IgD-negative memory B cell (primary cell): ENCODE results near the gene MXD1. TPM values are rescaled to one million over a fixed set of nuclear protein-coding genes. Genes with fewer than 3 reads are reported as not detected.
"Not testable (repeated sequence)": the region's sequence is repeated elsewhere in the genome, so short reads cannot be mapped to it uniquely, and the experiment has no call there.

Experiments used
- H3K27ac Mint-ChIP-seq, 3 donors: one replicate each; pipeline ENCODE4 v1.8.0; 2020 to 2022; ENCODE audit warnings: mild to moderate bottlenecking in 3 of 3, mixed read lengths in 3 of 3, moderate library complexity in 1 of 3
- H3K27me3 Mint-ChIP-seq: one replicate; pipeline ENCODE4 v1.8.0; 2021; ENCODE audit warnings: mixed read lengths
- H3K36me3 Mint-ChIP-seq: one replicate; pipeline ENCODE4 v1.8.0; 2020; ENCODE audit warnings: mild to moderate bottlenecking, mixed read lengths
- H3K4me1 Mint-ChIP-seq, 3 donors: one replicate each; pipeline ENCODE4 v1.8.0; 2020 to 2022; ENCODE audit warnings: mixed read lengths in 3 of 3, mild to moderate bottlenecking in 1 of 3
- H3K4me3 Mint-ChIP-seq, 4 donors: one replicate each; pipeline ENCODE4 v1.8.0; 2020 to 2022; ENCODE audit warnings: mild to moderate bottlenecking in 4 of 4, mixed read lengths in 4 of 4, moderate library complexity in 3 of 4
- H3K9me3 Mint-ChIP-seq, 3 donors: one replicate each; pipeline ENCODE4 v1.8.0; 2020 to 2021; ENCODE audit warnings: mixed read lengths in 3 of 3, mild to moderate bottlenecking in 1 of 3
- polyA plus RNA-seq: library from polyadenylated mRNA; unstranded; fragments of 300-500 nt; fragmentation: Illumina TruSeq; gene quantifications from one replicate; pipeline ENCODE4 v1.2.3, GENCODE V29; 2021

The MXD1 gene, protein sequence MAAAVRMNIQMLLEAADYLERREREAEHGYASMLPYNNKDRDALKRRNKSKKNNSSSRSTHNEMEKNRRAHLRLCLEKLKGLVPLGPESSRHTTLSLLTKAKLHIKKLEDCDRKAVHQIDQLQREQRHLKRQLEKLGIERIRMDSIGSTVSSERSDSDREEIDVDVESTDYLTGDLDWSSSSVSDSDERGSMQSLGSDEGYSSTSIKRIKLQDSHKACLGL
- polyA plus RNA-seq = 6.8 TPM

GRCh38 chr2:69914950-69915945 is at the start of gene MXD1:
Gene MXD1 (plus strand): TSS chr2:69915109. CDS start chr2:69915331, 222 bp downstream.
- Mint-ChIP-seq H3K4me3 (peak within 1 kb of the TSS; percentile 84 to 92 (median 88)), H3K9me3 (no peaks in the 10 kb centered on the region), H3K4me1 (peaks cover 6 to 35% (median 29%) of the 10 kb centered on the region in 3 donors), H3K27ac (peak within 1 kb of the TSS; percentile 74 to 94 (median 89)), H3K36me3 (no peaks in the 10 kb centered on the region), H3K27me3 (no peaks in the 10 kb centered on the region)

DNA sequence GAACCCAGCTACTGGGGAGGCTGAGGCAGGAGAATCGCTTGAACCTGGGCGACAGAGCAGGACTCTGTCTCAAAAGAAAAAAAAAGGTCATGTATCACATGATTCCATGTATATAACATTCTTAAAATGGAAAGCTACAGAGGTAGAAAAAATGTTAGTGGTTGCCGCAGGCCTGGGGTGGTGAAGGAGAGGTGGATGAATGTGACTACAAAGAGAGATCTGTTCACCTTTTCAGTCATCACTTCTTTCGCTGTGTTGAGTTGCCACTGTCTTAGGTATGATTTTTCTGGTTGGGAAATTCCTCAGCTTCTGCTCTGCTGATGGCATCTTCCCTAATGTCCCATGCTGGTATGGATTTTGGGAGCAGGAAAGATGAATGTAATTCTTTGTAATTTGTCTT is 26.5 kb upstream of the MXD1 start:
- Mint-ChIP-seq H3K36me3 (peaks cover 2% of the 10 kb centered on the region), H3K4me3 (no peak overlapping the region), H3K27me3 (no peaks in the 10 kb centered on the region), H3K27ac (peak overlapping the region in 1 of 3 donors; percentile 42), H3K4me1 (peaks cover 2 to 9% (median 3%) of the 10 kb centered on the region in 3 donors), H3K9me3 (peaks cover 0 to 6% (median 4%) of the 10 kb centered on the region in 3 donors)

DNA sequence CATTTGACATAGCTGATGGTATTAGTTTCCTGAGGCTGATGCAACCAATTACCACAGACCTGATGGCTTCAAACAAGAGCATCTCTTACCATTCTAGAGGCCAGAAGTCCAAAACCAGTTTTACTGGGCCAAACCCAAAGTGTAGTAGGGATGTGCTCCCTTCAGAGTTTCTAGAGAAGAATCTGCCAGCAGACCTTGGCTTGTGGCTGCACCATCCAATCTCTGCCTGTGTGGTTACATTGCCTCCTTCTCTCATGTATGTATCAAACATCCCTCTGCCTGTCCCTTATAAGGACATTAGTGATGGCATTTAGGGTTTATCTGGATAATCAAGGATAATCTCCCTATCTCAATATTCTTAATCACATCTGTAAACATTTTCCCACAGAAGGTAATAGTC is 25.6 kb upstream of the MXD1 start:
- Mint-ChIP-seq H3K27me3 (no peaks in the 10 kb centered on the region), H3K36me3 (peaks cover 2% of the 10 kb centered on the region), H3K4me1 (peaks cover 4 to 11% (median 11%) of the 10 kb centered on the region in 3 donors), H3K27ac (no peak overlapping the region), H3K9me3 (peaks cover 0 to 6% (median 4%) of the 10 kb centered on the region in 3 donors), H3K4me3 (no peak overlapping the region)

- no peak overlapping the region for H3K4me3 Mint-ChIP-seq
- no peak overlapping the region for H3K27ac Mint-ChIP-seq
- H3K4me1 Mint-ChIP-seq = peaks cover 4 to 17% (median 12%) of the 10 kb centered on the region in 3 donors
- no peaks in the 10 kb centered on the region for H3K27me3 Mint-ChIP-seq
- H3K9me3 Mint-ChIP-seq = peaks cover 0 to 6% (median 4%) of the 10 kb centered on the region in 3 donors
- H3K36me3 Mint-ChIP-seq = peaks cover 2% of the 10 kb centered on the region
These were observed 24.0 kb upstream of the MXD1 start for GRCh38 chr2:69890881-69891280.

DNA sequence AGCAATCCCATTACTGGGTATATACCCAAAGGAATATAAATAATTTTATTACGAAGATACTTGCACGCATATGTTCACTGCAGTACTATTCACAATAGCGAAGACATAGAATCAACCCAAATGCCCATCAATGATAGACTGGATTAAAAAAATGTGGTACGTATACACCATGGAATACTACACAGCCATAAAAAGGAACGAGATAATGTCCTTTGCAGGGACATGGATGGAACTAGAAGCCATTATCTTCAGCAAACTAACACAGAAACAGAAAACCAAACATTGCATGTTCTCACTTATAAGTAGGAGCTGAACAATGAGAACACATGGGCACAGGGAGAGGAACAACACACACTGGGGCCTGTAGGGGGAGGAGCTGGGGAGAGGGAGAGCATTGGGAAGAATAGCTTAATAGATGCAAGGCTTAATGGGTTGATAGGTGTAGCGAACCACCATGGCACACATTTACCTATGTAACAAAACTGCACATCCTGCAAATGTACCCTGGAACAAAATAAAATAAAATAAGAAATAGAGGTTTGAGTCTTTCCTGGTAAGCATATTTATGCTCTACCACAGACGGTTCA is 22.0 kb upstream of the MXD1 start:
- H3K36me3 Mint-ChIP-seq, H3K9me3 Mint-ChIP-seq, H3K27me3 Mint-ChIP-seq: not testable (repeated sequence)
- Mint-ChIP-seq H3K4me3 (peak overlapping the region; percentile 98 to 100 (median 100)), H3K27ac (peak overlapping the region; percentile 47 to 99 (median 98)), H3K4me1 (peaks cover 6 to 26% (median 22%) of the 10 kb centered on the region in 3 donors)

- Mint-ChIP-seq H3K4me3 (peak within 1 kb of the TSS; percentile 98 to 100 (median 100)), H3K27ac (peak within 1 kb of the TSS; percentile 96 to 99 (median 98)), H3K9me3 (peaks cover 0 to 6% (median 4%) of the 10 kb centered on the region in 3 donors), H3K27me3 (no peaks in the 10 kb centered on the region), H3K4me1 (peaks cover 8 to 29% (median 23%) of the 10 kb centered on the region in 3 donors), H3K36me3 (peaks cover 3% of the 10 kb centered on the region)
These were observed 21.0 kb upstream of the MXD1 start, which contains the start of gene SNRNP27 for GRCh38 chr2:69893684-69894551. Gene SNRNP27 (plus strand): TSS chr2:69893956. CDS start chr2:69893985, 29 bp downstream.

DNA sequence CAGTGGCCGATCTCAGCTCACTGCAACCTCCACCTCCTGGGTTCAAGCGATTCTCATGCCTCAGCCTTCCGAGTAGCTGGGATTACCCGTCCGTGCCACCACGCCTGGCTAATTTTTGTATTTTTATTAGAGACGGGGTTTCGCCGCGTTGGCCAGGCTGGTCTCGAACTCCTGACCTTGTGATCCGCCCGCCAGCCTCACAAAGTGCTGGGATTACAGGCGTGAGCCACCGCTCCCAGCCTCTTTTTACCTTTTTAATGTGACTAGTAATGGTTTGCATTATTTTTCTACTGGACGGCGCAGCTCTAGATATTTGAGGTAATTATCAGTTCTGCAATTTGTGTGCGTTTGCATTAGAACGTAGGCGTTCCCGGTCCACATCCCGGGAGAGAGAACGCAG is 20.2 kb upstream of the MXD1 start:
- not testable (repeated sequence) for H3K36me3 Mint-ChIP-seq, H3K27me3 Mint-ChIP-seq, H3K9me3 Mint-ChIP-seq
- H3K4me3 Mint-ChIP-seq = peak overlapping the region; percentile 85 to 100 (median 99)
- H3K27ac Mint-ChIP-seq = peak overlapping the region in 1 of 3 donors; percentile 99
- H3K4me1 Mint-ChIP-seq = peaks cover 8 to 29% (median 23%) of the 10 kb centered on the region in 3 donors

DNA sequence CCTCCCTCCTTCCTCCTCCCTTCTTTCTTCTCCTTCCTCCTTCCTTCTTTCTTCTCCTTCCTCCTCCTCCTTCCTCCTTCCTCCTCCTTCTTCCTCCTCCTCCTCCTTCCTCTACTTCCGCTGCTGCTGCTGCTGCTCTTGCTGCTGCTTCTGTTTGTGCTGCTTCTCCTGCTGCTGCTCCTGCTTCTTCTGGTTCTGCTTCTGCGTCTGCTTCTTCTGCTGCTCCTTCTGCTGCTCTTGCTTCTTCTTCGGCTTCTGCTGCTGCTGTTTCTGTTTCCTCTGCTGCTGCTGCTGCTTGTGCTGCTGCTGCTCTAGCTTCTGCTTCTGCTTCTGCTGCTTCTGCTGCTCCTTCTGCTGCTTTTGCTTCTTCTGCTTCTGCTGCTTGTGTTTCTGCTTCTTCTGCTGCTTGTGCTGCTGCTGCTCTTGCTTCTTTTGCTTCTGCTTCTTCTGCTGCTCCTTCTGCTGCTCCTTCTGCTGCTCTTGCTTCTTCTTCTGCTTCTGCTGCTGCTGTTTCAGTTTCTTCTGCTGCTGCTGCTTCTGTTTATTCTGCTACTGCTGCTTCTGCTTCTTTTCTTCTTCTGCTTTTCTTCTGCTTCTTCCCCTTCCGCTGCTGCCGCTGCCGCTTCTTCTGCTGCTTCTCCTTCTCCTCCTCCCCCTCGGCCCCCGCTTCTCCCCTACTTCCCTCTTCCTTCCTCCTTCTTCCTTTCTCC is 12.5 kb upstream of the MXD1 start:
- Mint-ChIP-seq H3K27ac (peak overlapping the region; percentile 44 to 86 (median 82)), H3K27me3 (no peaks in the 10 kb centered on the region), H3K9me3 (no peaks in the 10 kb centered on the region), H3K4me3 (peak overlapping the region; percentile 57 to 93 (median 83)), H3K4me1 (peaks cover 20 to 32% (median 24%) of the 10 kb centered on the region in 3 donors), H3K36me3 (peaks cover 6% of the 10 kb centered on the region)

DNA sequence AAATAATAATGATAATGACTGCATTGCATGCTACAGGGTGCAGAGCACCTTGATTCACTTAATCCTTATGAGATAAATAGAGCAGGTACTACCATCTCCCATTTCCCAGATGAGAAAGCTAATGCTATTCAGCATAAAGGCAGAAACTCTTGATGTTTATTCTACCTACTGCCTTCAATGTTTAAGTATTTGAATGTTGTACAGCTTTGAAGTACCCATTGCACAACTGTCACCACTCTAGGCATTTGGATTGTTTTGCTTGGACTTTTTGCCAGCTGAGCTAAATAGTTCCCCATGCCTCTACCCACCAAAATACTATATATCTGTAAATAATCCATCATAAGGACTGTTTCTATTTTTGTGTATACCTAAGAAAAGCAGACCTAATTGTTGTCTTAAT is 7.7 kb upstream of the MXD1 start:
- no peak overlapping the region for H3K4me3 Mint-ChIP-seq
- no peak overlapping the region for H3K27ac Mint-ChIP-seq
- H3K9me3 Mint-ChIP-seq = no peaks in the 10 kb centered on the region
- peaks cover 6% of the 10 kb centered on the region for H3K36me3 Mint-ChIP-seq
- H3K27me3 Mint-ChIP-seq = no peaks in the 10 kb centered on the region
- H3K4me1 Mint-ChIP-seq = peaks cover 10 to 21% (median 14%) of the 10 kb centered on the region in 3 donors

GRCh38 chr2:69911985-69912563 is 2.8 kb upstream of the MXD1 start:
- Mint-ChIP-seq H3K36me3 (peaks cover 2% of the 10 kb centered on the region), H3K4me1 (peaks cover 2 to 19% (median 18%) of the 10 kb centered on the region in 3 donors), H3K27ac (peak overlapping the region; percentile 55 to 85 (median 72)), H3K27me3 (no peaks in the 10 kb centered on the region), H3K4me3 (peak overlapping the region in 2 of 4 donors; percentile 22 to 65), H3K9me3 (no peaks in the 10 kb centered on the region)

DNA sequence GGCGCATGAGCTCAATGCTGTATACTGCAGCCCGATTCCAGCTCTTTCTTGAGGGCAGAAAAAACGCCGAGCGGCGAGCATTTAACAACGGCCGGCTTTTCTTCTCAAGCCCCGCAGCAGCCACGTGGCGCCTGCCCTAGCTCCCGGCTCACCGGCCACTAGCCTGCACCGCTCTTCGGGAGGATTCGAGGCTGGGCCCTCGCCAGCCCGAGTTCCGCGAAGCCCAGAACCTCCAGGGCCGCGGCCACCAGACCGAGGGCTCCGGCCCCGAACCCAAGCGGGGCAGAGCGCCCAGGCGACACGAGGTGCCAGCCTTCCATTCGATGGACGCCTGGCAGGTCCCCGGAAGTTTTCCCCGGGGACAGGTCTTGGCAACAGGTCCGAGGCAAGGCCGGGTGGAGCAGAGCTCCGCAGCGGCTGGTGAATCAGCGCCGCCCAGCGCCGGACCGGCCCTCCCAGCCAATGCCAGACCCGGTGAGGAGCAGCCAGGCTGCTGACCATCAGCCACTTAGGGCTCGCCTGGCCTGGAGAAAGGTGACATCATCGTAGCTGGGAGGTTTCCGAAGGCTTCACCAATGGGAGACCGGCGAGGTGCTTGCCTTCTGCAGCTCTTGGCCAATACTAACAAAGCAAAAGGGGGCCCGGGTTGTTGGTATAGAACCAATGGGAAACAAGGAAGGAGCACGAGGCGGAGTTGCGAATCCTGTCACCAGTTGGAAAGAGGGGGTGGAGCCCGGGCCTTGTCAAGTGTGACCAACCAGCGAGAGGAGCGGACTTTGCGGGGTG is 552 bp upstream of the MXD1 start:
- Mint-ChIP-seq H3K27me3 (no peaks in the 10 kb centered on the region), H3K36me3 (no peaks in the 10 kb centered on the region), H3K27ac (peak overlapping the region; percentile 72 to 94 (median 89)), H3K4me1 (peaks cover 6 to 35% (median 29%) of the 10 kb centered on the region in 3 donors), H3K4me3 (peak overlapping the region; percentile 84 to 90 (median 86)), H3K9me3 (no peaks in the 10 kb centered on the region)

DNA sequence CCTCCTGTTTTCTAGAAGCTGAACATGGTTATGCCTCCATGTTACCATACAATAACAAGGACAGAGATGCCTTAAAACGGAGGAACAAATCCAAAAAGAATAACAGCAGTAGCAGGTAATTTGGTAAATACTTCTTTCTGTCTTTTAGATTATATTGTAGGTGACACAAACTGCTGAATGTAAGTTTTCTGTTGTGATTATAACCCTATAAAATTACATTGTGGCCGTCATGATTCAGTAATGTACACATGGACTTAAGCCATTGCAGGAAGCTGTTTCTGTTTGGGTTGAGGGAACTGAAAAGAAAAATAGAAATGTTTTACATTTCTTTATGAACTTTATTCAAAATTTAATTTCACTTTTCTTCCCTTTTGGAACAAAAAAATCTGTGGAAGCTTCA is 1.2 kb downstream of the MXD1 start:
- Mint-ChIP-seq H3K36me3 (no peaks in the 10 kb centered on the region), H3K4me1 (peaks cover 6 to 38% (median 29%) of the 10 kb centered on the region in 3 donors), H3K4me3 (peak overlapping the region; percentile 66 to 92 (median 87)), H3K27me3 (no peaks in the 10 kb centered on the region), H3K27ac (peak overlapping the region in 2 of 3 donors; percentile 62 to 74), H3K9me3 (no peaks in the 10 kb centered on the region)
